ENCODE data around the gene FERMT2.

GRCh38 chr14:52874389-52874788 is 76.5 kb downstream of the FERMT2 start:
- TF ChIP-seq EZH2 (IDR thresholded peaks at IDR 0.05; ENCODE audit: low read length, unreplicated experiment), result no peak
- TF ChIP-seq, protein P1, sequence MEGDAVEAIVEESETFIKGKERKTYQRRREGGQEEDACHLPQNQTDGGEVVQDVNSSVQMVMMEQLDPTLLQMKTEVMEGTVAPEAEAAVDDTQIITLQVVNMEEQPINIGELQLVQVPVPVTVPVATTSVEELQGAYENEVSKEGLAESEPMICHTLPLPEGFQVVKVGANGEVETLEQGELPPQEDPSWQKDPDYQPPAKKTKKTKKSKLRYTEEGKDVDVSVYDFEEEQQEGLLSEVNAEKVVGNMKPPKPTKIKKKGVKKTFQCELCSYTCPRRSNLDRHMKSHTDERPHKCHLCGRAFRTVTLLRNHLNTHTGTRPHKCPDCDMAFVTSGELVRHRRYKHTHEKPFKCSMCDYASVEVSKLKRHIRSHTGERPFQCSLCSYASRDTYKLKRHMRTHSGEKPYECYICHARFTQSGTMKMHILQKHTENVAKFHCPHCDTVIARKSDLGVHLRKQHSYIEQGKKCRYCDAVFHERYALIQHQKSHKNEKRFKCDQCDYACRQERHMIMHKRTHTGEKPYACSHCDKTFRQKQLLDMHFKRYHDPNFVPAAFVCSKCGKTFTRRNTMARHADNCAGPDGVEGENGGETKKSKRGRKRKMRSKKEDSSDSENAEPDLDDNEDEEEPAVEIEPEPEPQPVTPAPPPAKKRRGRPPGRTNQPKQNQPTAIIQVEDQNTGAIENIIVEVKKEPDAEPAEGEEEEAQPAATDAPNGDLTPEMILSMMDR (conservative IDR thresholded peaks at IDR 0.05; ENCODE audit: low read depth, low read length), result no peak
